ENCODE data around the gene SBSN. TPM values are rescaled to one million over a fixed set of nuclear protein-coding genes. Genes with fewer than 3 reads are reported as not detected.
A peak's percentile ranks its signal among the peaks of the same experiment; 100 is the strongest.

SBSN gene
- total and polyA plus RNA-seq, 9 of the 15 experiments (the other 6 are each of a cell fraction or from before 2014, with no cell fraction given) = 0.05 TPM; not detected in 8

GRCh38 chr19:35557539-35558399 is 29.7 kb upstream of the SBSN start:
- H3K9ac ChIP-seq (ENCODE audit: insufficient read depth in 1 of 2, low read depth in 2 of 2, low read length in 2 of 2) = peak overlapping the region in 1 of 2 experiments; percentile 80; a peak in 2 of 4 replicates
- intact Hi-C loops (cut with micrococcal nuclease) (loop anchor here (5.0 kb wide), 3 partner anchors 35 to 375 kb away; partner anchors contain the start of gene ETV2), in situ Hi-C loops (cut with MboI) (no loop called here)
- peaks cover 28 to 50% of the 10 kb centered on the region in 2 experiments; a peak in 4 of 5 replicates for H3K27me3 ChIP-seq (ENCODE audit: control insufficient read depth in 2 of 2, insufficient read depth in 2 of 2, low read length in 2 of 2)
- H3K79me2 ChIP-seq (ENCODE audit: control insufficient read depth, insufficient read depth, low read length) = no peaks in the 10 kb centered on the region
- DNase-seq (ENCODE audit: extremely low read depth in 1 of 4, low spot score in 3 of 4) = peak; percentile 91 to 94 (median 93)
- peak overlapping the region; percentile 99 for H2AFZ ChIP-seq (ENCODE audit: low read depth, low read length)
- ATAC-seq = peak; percentile 92
- WGBS (ENCODE audit: insufficient coverage, low coverage, missing lambda C conversion rate) = 8% methylated on average over 25 of the region's 60 CpGs
- H3K36me3 ChIP-seq (ENCODE audit: control insufficient read depth, insufficient read depth, low read length) = no peaks in the 10 kb centered on the region
- CTCF ChIA-PET (ENCODE audit: low intra/inter-chr PET ratio) = interaction anchor here (0.7 kb wide), 1 partner anchor 139 kb away, joined by 3 read pairs; no protein-coding TSS in a partner anchor
- peak overlapping the region; percentile 91 for H3K4me2 ChIP-seq (ENCODE audit: insufficient read depth, low read length)
- FAIRE-seq = peak; percentile 82
- BruUV-seq (replicated peaks) = no TSS peak
- H3K9me3 ChIP-seq (replicated peaks; ENCODE audit: control insufficient read depth, insufficient read depth, low read depth, low read length) = no peaks in the 10 kb centered on the region; the same call in 1 of the 2 replicates
- H3K27ac ChIP-seq (ENCODE audit: extremely low read depth, low read depth, low read length) = no peak overlapping the region
- peak overlapping the region; percentile 55 for H3K4me3 ChIP-seq
- peaks cover 4 to 50% of the 10 kb centered on the region in 2 experiments; a peak in 3 of 5 replicates for H3K4me1 ChIP-seq (replicated peaks in 1 of 2; ENCODE audit: control insufficient read depth in 2 of 2, insufficient read depth in 2 of 2, low read length in 2 of 2)
- POLR2A ChIA-PET = interaction anchor here (0.5 to 1.0 kb wide), 6 partner anchors 12 to 215 kb away, joined by 3 read pairs; no protein-coding TSS in a partner anchor
- H4K20me1 ChIP-seq (replicated peaks; ENCODE audit: control insufficient read depth, insufficient read depth, low read length) = peaks cover 7% of the 10 kb centered on the region; the same call in 1 of the 2 replicates
- peaks cover 3% of the 10 kb centered on the region for H3K9me1 ChIP-seq (ENCODE audit: control insufficient read depth, insufficient read depth, low read length)
- TF ChIP-seq CHD7 (IDR thresholded peaks at IDR 0.05; ENCODE audit: low read depth, low read length) (no peak), FIP1L1 (IDR thresholded peaks at IDR 0.05; ENCODE audit: low read depth, low read length, poor library complexity, severe bottlenecking) (peak; percentile 15), HMG20B (CRISPR knock-in tag; IDR thresholded peaks at IDR 0.05) (no peak), ZNF57 (CRISPR knock-in tag; IDR thresholded peaks at IDR 0.05) (no peak), ZNF586 (CRISPR knock-in tag; conservative IDR thresholded peaks at IDR 0.05) (no peak), NR1H2 (CRISPR knock-in tag; IDR thresholded peaks at IDR 0.05) (no peak), PURB (CRISPR knock-in tag; IDR thresholded peaks at IDR 0.05; ENCODE audit: low read depth) (no peak), ZC3H4 (CRISPR knock-in tag; IDR thresholded peaks at IDR 0.05; ENCODE audit: borderline replicate concordance) (no peak), MIER1 (IDR thresholded peaks at IDR 0.05; ENCODE audit: low read depth) (no peak)

Measured in K562 (cell line).